OCI-LY3 (cell line): Measurements from ENCODE around the gene CRYGC.

Experiments
- H2AFZ ChIP-seq: fragments of 200-600, 300-600 bp; shearing (Covaris generic); 2 replicates; pipeline ENCODE4 v1.6.0; 2014; ENCODE audit warnings: antibody characterized with exemption, low read depth, low read length
- H3K27ac ChIP-seq: fragments of 200-600, 300-600 bp; sonication (generic); 2 replicates; pipeline ENCODE4 v1.5.1; 2014; ENCODE audit warnings: mild to moderate bottlenecking, low read length, moderate library complexity, mixed read lengths
- H3K27me3 ChIP-seq: fragments of 200-600, 300-600 bp; sonication (generic); 2 replicates; pipeline ENCODE4 v1.6.1; 2014; ENCODE audit warnings: low read depth, low read length, mixed read lengths
- H3K36me3 ChIP-seq: fragments of 200-600, 300-600 bp; sonication (generic); replicated peaks from 2 replicates; pipeline ENCODE3; 2014; ENCODE audit warnings: low read depth, low read length, mixed read lengths
- H3K4me1 ChIP-seq: fragments of 300-600, 200-600 bp; sonication (generic); 2 replicates; pipeline ENCODE4 v1.6.1; 2014; ENCODE audit warnings: low read length, mixed read lengths
- H3K4me2 ChIP-seq: fragments of 200-600, 300-600 bp; sonication (generic); 2 replicates; pipeline ENCODE4 v1.6.1; 2014; ENCODE audit warnings: low read length, mixed read lengths
- H3K4me3 ChIP-seq: fragments of 300-600, 200-600 bp; sonication (generic); 2 replicates; pipeline ENCODE4 v1.5.1; 2014; ENCODE audit warnings: antibody characterized with exemption, mild to moderate bottlenecking, low read length, moderate library complexity
- H3K79me2 ChIP-seq: fragments of 300-600, 200-600 bp; shearing (Covaris generic); 2 replicates; pipeline ENCODE4 v1.6.1; 2014; ENCODE audit warnings: mild to moderate bottlenecking, low read length, mixed read lengths
- H3K9ac ChIP-seq: fragments of 300-600, 200-600 bp; shearing (Covaris generic); 2 replicates; pipeline ENCODE4 v1.6.0; 2014; ENCODE audit warnings: mild to moderate bottlenecking, low read length, moderate library complexity
- H3K9me3 ChIP-seq: fragments of 200-600, 300-600 bp; shearing (Covaris generic); 2 replicates; pipeline ENCODE4 v1.6.1; 2014; ENCODE audit warnings: low read length, mixed read lengths; ENCODE audit not compliant: insufficient read depth
- H4K20me1 ChIP-seq: fragments of 200-600, 300-600 bp; sonication (generic); 2 replicates; pipeline ENCODE4 v1.6.1; 2016; ENCODE audit warnings: low read length, mixed read lengths; ENCODE audit not compliant: insufficient read depth
- CTCF ChIP-seq: fragments of 200-600, 300-600 bp; sonication (generic); IDR thresholded peaks from 2 replicates; pipeline ENCODE4 v1.5.1; 2014; ENCODE audit warnings: antibody characterized with exemption, low read length, low read depth
- EZH2phosphoT487 ChIP-seq: fragments of 200-600 bp; shearing (Covaris generic); IDR thresholded peaks from 2 replicates; pipeline ENCODE4 v1.6.1; 2018; ENCODE audit warnings: antibody characterized with exemption, mixed run types, low read depth

CRYGC gene

DNA sequence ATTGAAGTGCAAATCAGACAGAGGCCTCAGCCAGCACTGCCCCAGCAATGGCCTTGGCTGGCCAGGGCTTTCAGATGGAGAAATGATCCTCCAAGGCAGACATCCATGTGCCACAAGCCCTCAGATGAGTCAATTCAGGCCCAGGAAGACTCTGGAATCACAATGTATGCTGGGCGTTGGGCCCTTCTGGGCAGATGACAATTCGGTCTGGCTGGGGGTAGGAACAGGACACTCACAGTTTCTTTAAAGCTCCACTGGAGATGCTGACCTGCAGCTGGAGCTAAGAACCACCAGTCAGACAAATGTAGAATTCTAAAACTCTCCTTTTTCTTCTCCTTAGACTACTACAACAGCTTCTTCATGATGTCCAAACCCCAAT is 7.1 kb upstream of the CRYGC start:
- Histone ChIP-seq H4K20me1 (no peaks in the 10 kb centered on the region), H3K27me3 (no peaks in the 10 kb centered on the region), H3K4me3 (no peak overlapping the region), H2AFZ (no peak overlapping the region), H3K9me3 (no peaks in the 10 kb centered on the region), H3K9ac (no peak overlapping the region), H3K36me3 (no peaks in the 10 kb centered on the region), H3K27ac (no peak overlapping the region), H3K79me2 (no peaks in the 10 kb centered on the region), H3K4me2 (no peak overlapping the region), H3K4me1 (no peaks in the 10 kb centered on the region)
- no peak for TF ChIP-seq CTCF

DNA sequence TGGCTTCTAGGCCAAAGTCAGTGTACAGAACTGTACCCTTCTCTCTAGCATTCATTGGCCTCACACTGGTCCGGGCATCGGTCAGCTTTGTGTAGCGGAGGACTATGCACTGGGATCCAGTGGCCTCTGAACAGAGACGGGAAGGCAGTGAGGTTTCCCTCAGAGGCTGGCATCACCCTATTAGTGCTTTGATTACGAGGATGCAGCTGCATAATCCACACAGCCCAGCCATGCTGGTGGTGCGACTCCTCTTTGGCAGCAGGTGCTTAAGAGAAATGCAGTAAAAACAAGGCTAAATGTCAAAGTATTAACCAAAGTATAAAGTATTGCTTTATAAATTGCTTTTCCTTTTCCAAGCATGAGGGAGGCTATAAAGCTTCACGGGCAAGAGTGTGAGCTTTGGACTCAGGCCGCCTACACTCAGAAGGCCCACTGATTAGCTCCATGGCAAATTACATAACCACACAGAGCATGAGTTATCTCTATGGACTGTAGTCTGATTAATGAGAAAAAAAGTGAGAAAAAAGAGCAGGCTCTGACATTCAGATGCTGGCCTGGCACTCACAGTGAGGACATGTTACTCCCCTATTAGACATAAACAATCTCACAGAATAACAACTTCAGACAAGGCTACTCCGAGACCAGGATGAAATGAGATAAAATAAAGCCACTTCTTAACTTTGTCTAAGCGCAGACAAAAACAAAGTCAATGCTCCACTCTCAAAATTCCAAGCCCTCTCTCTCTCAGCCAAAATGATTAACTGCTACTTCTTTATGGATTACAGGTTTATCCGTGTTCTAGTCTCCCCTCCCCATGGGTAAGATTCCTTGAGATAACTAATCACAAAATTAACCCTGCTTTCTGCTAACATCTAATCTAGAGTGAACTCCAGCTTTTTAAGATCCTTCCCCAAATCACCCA is 6.4 kb upstream of the CRYGC start:
- H2AFZ ChIP-seq = no peak overlapping the region
- TF ChIP-seq EZH2phosphoT487 (no peak), CTCF (no peak)
- no peaks in the 10 kb centered on the region for H3K4me1 ChIP-seq
- H3K27me3 ChIP-seq = no peaks in the 10 kb centered on the region
- H3K4me3 ChIP-seq = no peak overlapping the region
- H3K36me3 ChIP-seq = no peaks in the 10 kb centered on the region
- no peak overlapping the region for H3K9ac ChIP-seq
- no peaks in the 10 kb centered on the region for H3K79me2 ChIP-seq
- H3K27ac ChIP-seq = no peak overlapping the region
- no peaks in the 10 kb centered on the region for H4K20me1 ChIP-seq
- no peak overlapping the region for H3K4me2 ChIP-seq
- H3K9me3 ChIP-seq = no peaks in the 10 kb centered on the region

GRCh38 chr2:208134928-208135586 is 5.4 kb upstream of the CRYGC start:
- no peaks in the 10 kb centered on the region for H3K79me2 ChIP-seq
- no peaks in the 10 kb centered on the region for H3K9me3 ChIP-seq
- no peak overlapping the region for H3K4me2 ChIP-seq
- no peaks in the 10 kb centered on the region for H3K4me1 ChIP-seq
- H3K9ac ChIP-seq = no peak overlapping the region
- H3K27me3 ChIP-seq = no peaks in the 10 kb centered on the region
- no peak overlapping the region for H3K27ac ChIP-seq
- no peak overlapping the region for H3K4me3 ChIP-seq
- H2AFZ ChIP-seq = no peak overlapping the region
- TF ChIP-seq CTCF (no peak), EZH2phosphoT487 (no peak)
- no peaks in the 10 kb centered on the region for H4K20me1 ChIP-seq
- no peaks in the 10 kb centered on the region for H3K36me3 ChIP-seq

DNA sequence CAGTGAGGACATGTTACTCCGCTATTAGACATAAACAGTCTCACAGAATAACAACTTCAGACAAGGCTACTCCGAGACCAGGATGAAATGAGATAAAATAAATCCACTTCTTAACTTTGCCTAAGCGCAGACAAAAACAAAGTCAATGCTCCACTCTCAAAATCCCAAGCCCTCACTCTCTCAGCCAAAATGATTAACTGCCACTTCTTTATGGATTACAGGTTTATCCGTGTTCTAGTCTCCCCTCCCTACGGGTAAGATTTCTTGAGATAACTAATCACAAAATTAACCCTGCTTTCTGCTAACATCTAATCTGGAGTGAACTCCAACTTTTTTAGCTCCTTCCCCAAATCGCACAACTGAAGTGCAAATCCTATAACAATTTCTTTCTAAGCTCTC is 1.1 kb upstream of the CRYGC start:
- Histone ChIP-seq H3K4me2 (no peak overlapping the region), H3K4me3 (no peak overlapping the region)

More for the DNA sequence above, 1.1 kb upstream of the CRYGC start:
- TF ChIP-seq CTCF = no peak
- no peak for TF ChIP-seq EZH2phosphoT487
- H3K36me3 ChIP-seq = no peaks in the 10 kb centered on the region
- no peaks in the 10 kb centered on the region for H3K4me1 ChIP-seq
- H2AFZ ChIP-seq = no peak overlapping the region
- no peaks in the 10 kb centered on the region for H3K9me3 ChIP-seq
- H3K27me3 ChIP-seq = no peaks in the 10 kb centered on the region
- no peak overlapping the region for H3K9ac ChIP-seq
- H3K79me2 ChIP-seq = no peaks in the 10 kb centered on the region
- H3K27ac ChIP-seq = no peak overlapping the region
- no peaks in the 10 kb centered on the region for H4K20me1 ChIP-seq
